T-helper 2 cell treated with Interferon-gamma antibody and Interleukin-4, amounts not matched to agents 5 μg/mL and 100 μg/mL, for 36 hours (primary cell): ENCODE measurements around the gene POLR3A.
"Not testable (repeated sequence)": the region's sequence is repeated elsewhere in the genome, so short reads cannot be mapped to it uniquely, and the experiment has no call there.

Source experiments
- DNase-seq: peaks from one replicate; pipeline ENCODE4 v3.0.0; 2021; ENCODE audit warnings: low spot score
- H3K27ac Mint-ChIP-seq: one replicate; pipeline ENCODE4 v1.8.0; 2021; ENCODE audit warnings: mild to moderate bottlenecking, mixed read lengths
- H3K27me3 Mint-ChIP-seq: one replicate; pipeline ENCODE4 v1.8.0; 2021; ENCODE audit warnings: low read depth, mixed read lengths
- H3K36me3 Mint-ChIP-seq: one replicate; pipeline ENCODE4 v1.8.0; 2021; ENCODE audit warnings: low read depth, mixed read lengths
- H3K4me1 Mint-ChIP-seq: one replicate; pipeline ENCODE4 v1.8.0; 2021; ENCODE audit warnings: low read depth, mixed read lengths
- H3K4me3 Mint-ChIP-seq: one replicate; pipeline ENCODE4 v1.8.0; 2022; ENCODE audit warnings: mild to moderate bottlenecking, moderate library complexity, mixed read lengths
- H3K9me3 Mint-ChIP-seq: one replicate; pipeline ENCODE4 v1.8.0; 2021; ENCODE audit warnings: mixed read lengths

POLR3A gene

DNA sequence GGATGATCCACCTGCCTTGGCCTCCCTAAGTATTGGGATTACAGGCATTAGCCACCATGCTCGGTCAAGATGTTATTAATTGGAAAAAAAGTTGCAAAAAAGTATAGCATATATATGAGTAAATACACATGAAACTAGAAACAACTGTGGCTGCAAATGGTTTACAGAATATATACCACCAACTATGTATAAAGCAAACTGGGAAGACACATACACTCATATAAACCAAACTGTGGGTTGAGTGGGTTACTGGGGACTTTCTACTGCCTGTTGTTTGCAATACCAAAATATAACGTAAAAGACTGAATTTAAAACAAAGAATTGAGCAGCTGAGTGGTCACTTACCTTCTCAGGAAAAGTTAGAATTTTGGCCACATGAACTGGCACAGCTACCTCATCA lies 8.1 kb downstream of the POLR3A start:
- no peak overlapping the region for H3K27ac Mint-ChIP-seq
- no peaks in the 10 kb centered on the region for H3K9me3 Mint-ChIP-seq
- peaks cover 66% of the 10 kb centered on the region for H3K36me3 Mint-ChIP-seq
- no peak overlapping the region for H3K4me3 Mint-ChIP-seq
- no peaks in the 10 kb centered on the region for H3K4me1 Mint-ChIP-seq
- DNase-seq, result no peak
- no peaks in the 10 kb centered on the region for H3K27me3 Mint-ChIP-seq

DNA sequence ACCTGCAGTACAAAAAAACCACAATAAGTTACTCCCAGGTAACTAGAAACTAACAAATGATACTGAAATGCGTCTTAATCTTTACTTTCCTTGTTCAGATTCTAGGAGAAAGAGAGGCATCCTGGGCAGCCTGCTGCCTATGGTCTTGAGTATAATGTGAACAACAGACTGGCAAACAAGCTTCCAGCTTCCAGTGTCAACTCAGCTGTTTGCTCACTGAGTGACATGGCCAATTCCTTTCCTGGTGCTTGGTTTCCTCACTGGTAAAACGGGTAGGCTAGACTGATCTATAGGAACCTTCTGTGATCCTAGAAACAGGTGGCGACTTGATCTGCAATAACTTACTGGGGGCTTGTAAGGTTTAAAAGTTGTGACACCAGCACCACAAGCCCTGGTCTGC lies 10.1 kb downstream of the POLR3A start:
- Mint-ChIP-seq H3K4me1 (no peaks in the 10 kb centered on the region), H3K4me3 (no peak overlapping the region), H3K27ac (no peak overlapping the region), H3K27me3 (no peaks in the 10 kb centered on the region), H3K36me3 (peaks cover 56% of the 10 kb centered on the region), H3K9me3 (no peaks in the 10 kb centered on the region)
- DNase-seq, result no peak

DNA sequence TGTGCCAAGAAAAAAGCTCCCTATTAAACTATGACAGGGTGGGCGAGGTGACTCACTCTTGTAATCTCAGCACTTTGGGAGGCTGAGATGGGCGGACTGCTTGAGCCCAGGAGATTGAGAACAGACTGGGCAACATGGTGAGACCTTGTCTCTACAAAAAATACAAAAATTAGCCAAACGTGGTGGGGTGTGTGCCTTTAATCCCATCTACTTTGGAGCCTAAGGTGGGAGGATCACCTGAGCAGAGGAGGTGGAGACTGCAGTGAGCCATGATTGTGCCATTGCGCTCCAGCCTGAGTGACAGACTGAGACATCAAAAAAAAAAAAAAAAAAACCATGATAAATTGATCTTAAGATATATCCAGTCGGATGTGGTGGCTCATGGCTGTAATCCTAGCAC lies 11.5 kb downstream of the POLR3A start:
- Mint-ChIP-seq H3K4me1 (no peaks in the 10 kb centered on the region), H3K27me3 (no peaks in the 10 kb centered on the region), H3K27ac (no peak overlapping the region), H3K9me3 (no peaks in the 10 kb centered on the region), H3K4me3 (no peak overlapping the region), H3K36me3 (peaks cover 57% of the 10 kb centered on the region)
- no peak for DNase-seq

DNA sequence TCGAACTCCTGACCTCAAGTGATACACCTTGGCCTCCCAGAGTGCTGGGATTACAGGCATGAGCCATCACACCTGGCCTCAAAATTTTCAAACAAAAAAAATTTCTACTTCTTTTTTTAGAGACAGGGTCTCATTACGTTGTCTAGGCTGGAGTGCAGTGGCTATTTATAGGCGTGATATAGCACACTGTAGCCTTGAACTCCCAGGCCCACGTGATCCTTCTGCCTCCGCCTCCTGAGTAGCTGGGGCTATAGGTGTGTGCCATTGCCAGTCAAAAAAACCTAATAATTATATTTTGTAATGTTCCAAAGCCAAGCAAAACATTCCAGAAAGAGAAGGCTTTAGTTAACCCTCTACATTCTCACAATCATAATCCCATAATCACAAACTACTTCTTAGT lies 13.8 kb downstream of the POLR3A start:
- Mint-ChIP-seq H3K4me1 (no peaks in the 10 kb centered on the region), H3K9me3 (no peaks in the 10 kb centered on the region), H3K36me3 (peaks cover 49% of the 10 kb centered on the region), H3K27ac (no peak overlapping the region), H3K4me3 (no peak overlapping the region), H3K27me3 (no peaks in the 10 kb centered on the region)
- no peak for DNase-seq

DNA sequence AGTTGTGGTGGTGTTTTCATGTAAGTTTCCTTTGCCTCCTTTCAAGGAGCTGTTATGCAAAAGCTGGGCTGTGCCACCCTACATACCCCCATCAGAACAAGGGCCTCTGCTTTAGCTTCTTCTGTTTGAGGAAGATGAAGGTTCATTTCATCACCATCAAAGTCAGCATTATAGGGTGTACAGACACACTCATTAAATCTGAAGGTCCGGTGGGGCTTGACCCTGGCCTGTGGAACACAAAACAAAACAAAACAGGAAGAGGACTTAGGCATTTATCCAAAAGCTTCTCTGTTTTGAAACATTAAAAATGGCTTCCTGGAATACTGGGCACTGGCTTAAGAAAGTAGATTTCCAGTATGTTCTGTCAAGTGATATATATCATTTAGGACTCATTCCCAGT lies 15.8 kb downstream of the POLR3A start:
- Mint-ChIP-seq H3K4me3 (no peak overlapping the region), H3K36me3 (peaks cover 53% of the 10 kb centered on the region), H3K27ac (no peak overlapping the region), H3K27me3 (no peaks in the 10 kb centered on the region), H3K4me1 (no peaks in the 10 kb centered on the region), H3K9me3 (no peaks in the 10 kb centered on the region)
- DNase-seq, result no peak

DNA sequence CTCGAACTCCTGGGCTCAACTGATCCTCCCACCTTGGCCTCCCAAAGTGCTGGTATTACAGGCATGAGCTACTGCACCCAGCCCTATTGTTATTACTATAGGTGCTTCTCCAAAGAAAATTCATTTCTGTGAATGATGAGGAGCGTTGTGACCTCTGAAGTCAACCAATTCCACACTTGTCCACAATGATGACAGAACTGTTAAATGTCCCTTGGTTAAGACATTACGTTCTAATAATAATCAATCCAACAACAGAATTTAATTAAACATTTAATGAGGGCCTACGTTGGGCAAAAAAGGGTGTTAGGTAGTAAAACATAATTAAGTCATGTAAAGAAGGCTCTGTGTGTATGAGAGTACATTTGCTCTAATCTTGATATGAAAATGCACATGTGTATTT lies 18.2 kb downstream of the POLR3A start:
- no peak for DNase-seq
- Mint-ChIP-seq H3K9me3 (no peaks in the 10 kb centered on the region), H3K27me3 (no peaks in the 10 kb centered on the region), H3K36me3 (peaks cover 53% of the 10 kb centered on the region), H3K4me3 (no peak overlapping the region), H3K4me1 (no peaks in the 10 kb centered on the region), H3K27ac (no peak overlapping the region)

DNA sequence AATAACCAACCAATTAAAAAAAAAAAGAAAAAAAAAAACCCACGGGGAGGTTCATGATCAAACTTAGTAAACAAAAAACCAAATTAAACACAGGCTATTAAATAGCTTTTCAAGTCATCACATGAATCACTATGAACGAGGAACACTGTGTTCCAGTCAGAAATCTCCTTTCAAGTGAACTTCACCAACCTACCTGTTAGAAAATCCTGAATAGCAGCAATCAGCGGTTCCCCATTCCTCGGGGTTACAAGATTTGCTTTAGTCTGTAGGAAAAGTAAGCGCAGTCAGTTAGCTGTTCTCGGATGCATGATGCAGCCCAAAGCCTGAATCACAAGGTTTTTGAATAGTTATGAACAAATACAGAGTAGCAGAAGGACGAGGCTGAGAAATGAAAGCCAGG lies 19.0 kb downstream of the POLR3A start:
- Mint-ChIP-seq H3K36me3 (peaks cover 58% of the 10 kb centered on the region), H3K27ac (no peak overlapping the region), H3K9me3 (no peaks in the 10 kb centered on the region), H3K27me3 (no peaks in the 10 kb centered on the region), H3K4me1 (no peaks in the 10 kb centered on the region), H3K4me3 (no peak overlapping the region)
- no peak for DNase-seq

DNA sequence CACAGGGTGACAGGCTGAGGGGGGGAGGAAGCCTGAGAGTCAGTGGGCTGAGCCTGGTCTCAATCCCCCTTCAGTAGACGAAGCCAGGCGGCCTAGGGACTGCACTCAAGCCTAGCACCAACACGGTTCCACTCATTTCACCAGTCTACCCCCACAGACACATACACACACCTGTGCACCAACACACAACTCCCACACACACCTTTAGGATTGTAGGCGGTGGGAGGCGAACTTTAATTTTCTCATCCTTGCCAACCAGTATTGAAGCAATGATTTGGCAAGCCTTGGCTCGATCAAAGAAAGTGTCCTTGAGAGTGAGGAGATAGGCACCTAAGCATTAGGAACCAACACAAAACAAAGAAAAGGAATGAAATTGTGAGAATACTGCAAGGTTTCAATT lies 19.7 kb downstream of the POLR3A start:
- Mint-ChIP-seq H3K4me3 (no peak overlapping the region), H3K36me3 (peaks cover 58% of the 10 kb centered on the region), H3K27me3 (no peaks in the 10 kb centered on the region), H3K4me1 (no peaks in the 10 kb centered on the region), H3K9me3 (no peaks in the 10 kb centered on the region), H3K27ac (no peak overlapping the region)
- no peak for DNase-seq

DNA sequence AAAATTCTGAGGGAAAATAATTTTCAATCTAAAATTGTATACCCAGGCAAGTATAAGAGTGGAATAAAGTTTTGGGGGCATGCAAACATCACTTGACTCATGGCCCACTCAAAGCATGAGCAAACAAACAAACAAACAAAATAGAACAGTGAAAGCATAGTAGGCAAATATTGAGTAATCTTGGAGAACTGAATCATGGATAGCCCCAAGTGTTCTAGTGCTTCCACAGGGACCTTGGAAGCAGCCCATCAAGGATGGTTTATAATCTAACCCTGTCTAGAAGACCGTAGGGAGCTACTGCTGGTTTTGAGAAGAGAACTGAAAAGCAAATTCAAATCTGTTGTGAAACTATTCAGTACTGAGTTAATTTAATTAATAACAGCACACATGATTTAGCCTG lies 22.1 kb downstream of the POLR3A start:
- Mint-ChIP-seq H3K36me3 (peaks cover 61% of the 10 kb centered on the region), H3K4me3 (no peak overlapping the region), H3K4me1 (no peaks in the 10 kb centered on the region), H3K27me3 (no peaks in the 10 kb centered on the region), H3K9me3 (no peaks in the 10 kb centered on the region), H3K27ac (no peak overlapping the region)
- no peak for DNase-seq

DNA sequence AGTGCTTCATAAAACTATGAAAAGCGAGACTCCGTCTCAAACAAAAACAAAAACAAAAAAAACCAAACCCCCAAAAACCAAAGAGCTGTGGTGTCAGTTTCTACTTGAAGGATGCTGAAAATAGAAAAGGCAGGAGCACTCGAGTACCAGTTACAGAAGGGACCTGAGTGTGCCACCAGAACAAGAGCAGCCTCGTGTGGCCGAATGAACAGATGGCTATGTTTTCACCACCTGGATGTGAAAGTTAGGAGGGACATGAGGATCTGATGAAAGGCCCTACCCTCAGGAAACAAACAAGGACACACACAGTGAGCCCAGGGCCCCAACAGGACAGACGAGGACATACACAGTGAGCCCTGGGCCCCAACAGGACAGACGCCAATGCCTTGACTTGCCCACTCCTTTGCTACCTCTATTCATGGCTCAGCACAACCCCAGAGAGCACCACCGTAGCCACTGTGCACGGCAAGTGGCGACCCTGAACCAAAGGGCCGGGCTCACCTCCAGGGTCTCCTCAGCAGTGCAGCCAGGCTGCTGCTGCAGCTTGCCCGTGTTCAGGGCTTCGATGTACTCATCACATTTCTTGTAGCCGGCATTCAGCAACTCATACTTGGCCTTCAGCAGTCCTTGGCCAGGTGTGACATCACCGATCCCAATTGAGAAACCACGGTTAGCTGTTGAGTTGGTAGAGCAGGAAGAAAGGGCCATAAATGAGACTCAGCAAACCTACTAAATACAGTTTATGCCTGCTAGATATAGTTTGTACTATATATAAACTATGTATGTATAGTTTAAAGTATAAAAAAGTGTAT lies 24.9 kb downstream of the POLR3A start:
- Mint-ChIP-seq H3K27me3 (no peaks in the 10 kb centered on the region), H3K27ac (no peak overlapping the region), H3K36me3 (peaks cover 61% of the 10 kb centered on the region), H3K9me3 (no peaks in the 10 kb centered on the region), H3K4me3 (no peak overlapping the region), H3K4me1 (no peaks in the 10 kb centered on the region)
- no peak for DNase-seq

DNA sequence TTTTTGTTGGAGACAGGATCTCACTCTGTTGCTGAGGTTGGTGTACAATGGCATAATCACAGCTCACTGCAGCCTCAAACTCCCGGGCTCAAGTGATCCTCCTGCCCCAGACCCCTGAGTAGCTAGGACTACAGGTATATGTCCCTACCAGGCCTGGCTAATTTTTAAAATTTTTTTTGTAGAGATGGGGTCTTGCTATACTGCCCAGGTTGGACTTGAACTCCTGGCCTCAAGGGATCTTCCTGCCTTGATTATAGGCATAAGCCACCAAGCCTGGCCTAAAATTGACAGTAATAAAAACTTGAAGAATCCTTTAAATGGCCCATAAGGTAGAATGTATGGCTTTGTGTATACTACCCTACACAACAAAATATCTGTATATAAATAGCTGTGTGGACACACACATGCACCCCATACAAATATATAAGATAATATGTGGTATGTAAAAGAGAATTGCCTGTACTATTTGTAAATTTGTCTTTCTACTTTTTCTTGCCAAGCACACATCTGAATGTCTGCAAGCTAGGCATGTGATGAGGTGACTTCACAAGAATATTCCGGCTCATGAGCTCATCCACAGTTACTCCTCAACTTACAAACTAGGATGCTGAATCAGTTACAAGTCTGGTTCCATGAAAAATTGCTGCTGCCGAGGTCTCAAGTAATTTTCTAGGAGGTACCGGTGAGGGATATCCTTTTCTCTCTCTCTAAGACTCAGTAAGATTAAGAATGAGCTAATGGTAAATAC lies 26.6 kb downstream of the POLR3A start:
- Mint-ChIP-seq H3K36me3 (peaks cover 65% of the 10 kb centered on the region), H3K9me3 (no peaks in the 10 kb centered on the region), H3K27me3 (no peaks in the 10 kb centered on the region), H3K4me3 (no peak overlapping the region), H3K4me1 (no peaks in the 10 kb centered on the region), H3K27ac (no peak overlapping the region)
- no peak for DNase-seq

DNA sequence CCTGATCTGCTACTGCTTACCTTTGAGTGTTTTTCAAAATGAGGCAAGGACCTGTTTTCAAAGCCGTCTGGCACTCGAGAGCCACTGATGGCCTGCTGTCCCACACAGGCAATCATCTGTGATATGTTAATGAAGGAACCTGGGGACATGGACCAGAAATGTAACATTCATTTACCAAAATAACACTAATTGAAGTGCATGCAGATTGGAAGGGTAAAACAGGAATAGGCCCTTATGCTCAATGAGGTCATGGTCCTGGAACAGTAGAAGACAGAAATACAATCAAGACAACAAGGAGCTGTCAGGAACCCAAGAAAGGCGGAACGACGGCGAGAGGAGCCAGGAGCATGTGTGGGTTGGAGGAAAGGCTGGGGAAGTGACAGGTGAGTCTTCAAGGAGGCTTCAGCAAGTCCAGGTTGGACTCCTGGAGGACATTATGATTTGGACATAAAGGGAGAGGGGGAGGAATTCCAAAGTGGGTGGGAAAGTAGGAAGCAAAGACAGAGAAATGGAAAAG lies 28.3 kb downstream of the POLR3A start:
- no peaks in the 10 kb centered on the region for H3K4me1 Mint-ChIP-seq
- H3K4me3 Mint-ChIP-seq, result no peak overlapping the region
- H3K27ac Mint-ChIP-seq, result no peak overlapping the region
- no peaks in the 10 kb centered on the region for H3K9me3 Mint-ChIP-seq
- H3K27me3 Mint-ChIP-seq, result no peaks in the 10 kb centered on the region
- H3K36me3 Mint-ChIP-seq, result peaks cover 70% of the 10 kb centered on the region
- no peak for DNase-seq

DNA sequence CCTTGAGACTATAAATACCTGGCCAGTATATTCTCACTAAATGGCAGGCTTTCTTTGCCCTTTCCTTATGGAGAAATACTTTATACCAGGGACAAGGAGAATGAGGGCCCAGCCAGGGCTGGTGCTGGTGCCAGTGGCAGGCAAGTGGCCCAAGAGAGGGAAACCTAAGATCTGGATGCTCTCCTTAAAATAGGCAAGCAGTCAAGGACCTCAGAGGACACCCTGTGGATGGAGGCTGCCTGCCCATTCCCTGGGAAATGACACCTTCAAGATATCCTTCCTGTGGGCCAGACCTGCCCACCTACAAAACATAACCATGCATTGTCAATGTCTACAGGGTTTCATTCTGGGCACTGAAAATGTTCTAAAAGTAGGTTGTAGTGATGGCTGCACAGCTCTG lies 29.1 kb downstream of the POLR3A start:
- Mint-ChIP-seq H3K27ac (no peak overlapping the region), H3K36me3 (peaks cover 67% of the 10 kb centered on the region), H3K27me3 (no peaks in the 10 kb centered on the region), H3K4me3 (no peak overlapping the region), H3K9me3 (no peaks in the 10 kb centered on the region), H3K4me1 (no peaks in the 10 kb centered on the region)
- no peak for DNase-seq

DNA sequence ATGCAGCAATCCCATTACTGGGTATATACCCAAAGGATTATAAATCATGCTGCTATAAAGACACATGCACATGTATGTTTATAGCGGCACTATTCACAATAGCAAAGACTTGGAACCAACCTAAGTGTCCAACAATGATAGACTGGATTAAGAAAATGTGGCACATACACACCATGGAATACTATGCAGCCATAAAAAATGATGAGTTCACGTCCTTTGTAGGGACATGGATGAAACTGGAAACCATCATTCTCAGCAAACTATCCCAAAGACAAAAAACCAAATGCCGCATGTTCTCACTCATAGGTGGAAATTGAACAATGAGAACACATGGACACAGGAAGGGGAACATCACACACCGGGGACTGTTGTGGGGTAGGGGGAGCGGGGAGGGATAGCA lies 30.5 kb downstream of the POLR3A start:
- not testable (repeated sequence) for H3K4me3 Mint-ChIP-seq, H3K4me1 Mint-ChIP-seq, H3K27ac Mint-ChIP-seq, H3K27me3 Mint-ChIP-seq, DNase-seq, H3K9me3 Mint-ChIP-seq
- H3K36me3 Mint-ChIP-seq, result peaks cover 65% of the 10 kb centered on the region
